GM04503 (cell line): ENCODE results near the gene FAM83C.
"Not testable (repeated sequence)": the region's sequence is repeated elsewhere in the genome, so short reads cannot be mapped to it uniquely, and the experiment has no call there.

Experiments used
- DNase-seq: peaks from one replicate; pipeline ENCODE4 v3.0.0-alpha.2; 2012; ENCODE audit warnings: low read depth

Gene FAM83C

GRCh38 chr20:35263532-35264341, 28.5 kb downstream of the FAM83C start:
- no peak for DNase-seq

GRCh38 chr20:35262731-35263531, 29.3 kb downstream of the FAM83C start:
- not testable (repeated sequence) for DNase-seq

GRCh38 chr20:35262321-35262720, 29.9 kb downstream of the FAM83C start:
- not testable (repeated sequence) for DNase-seq

GRCh38 chr20:35260426-35260825, 31.8 kb downstream of the FAM83C start:
- no peak for DNase-seq

GRCh38 chr20:35257175-35257909, 34.9 kb downstream of the FAM83C start:
- no peak for DNase-seq

- DNase-seq, result no peak
These were observed 37.7 kb downstream of the FAM83C start for GRCh38 chr20:35254448-35254999.

- no peak for DNase-seq
These were observed 39.2 kb downstream of the FAM83C start for GRCh38 chr20:35253010-35253409.

GRCh38 chr20:35252598-35252997, 39.6 kb downstream of the FAM83C start:
- DNase-seq, result not testable (repeated sequence)

- DNase-seq, result no peak
These were observed 40.2 kb downstream of the FAM83C start for GRCh38 chr20:35252037-35252461.

- no peak for DNase-seq
These were observed 40.6 kb downstream of the FAM83C start for GRCh38 chr20:35251613-35251940.

GRCh38 chr20:35248641-35249475, 43.4 kb downstream of the FAM83C start:
- DNase-seq, result no peak

GRCh38 chr20:35246723-35247122, 45.5 kb downstream of the FAM83C start:
- DNase-seq, result no peak

- DNase-seq, result no peak
These were observed 48.2 kb downstream of the FAM83C start for GRCh38 chr20:35243986-35244385.

GRCh38 chr20:35243317-35243716, 48.9 kb downstream of the FAM83C start:
- DNase-seq, result no peak

GRCh38 chr20:35240811-35241293, 51.4 kb downstream of the FAM83C start:
- DNase-seq, result no peak

- DNase-seq, result no peak
These were observed 52.0 kb downstream of the FAM83C start for GRCh38 chr20:35240083-35240810.

- no peak for DNase-seq
These were observed 53.5 kb downstream of the FAM83C start for GRCh38 chr20:35238735-35239134.

GRCh38 chr20:35238170-35238569, 54.1 kb downstream of the FAM83C start:
- no peak for DNase-seq

- DNase-seq, result peak; percentile 15
These were observed 54.7 kb downstream of the FAM83C start for GRCh38 chr20:35237486-35237885.

- no peak for DNase-seq
These were observed 56.3 kb downstream of the FAM83C start for GRCh38 chr20:35235881-35236280.
